ENCODE data around the gene P2RX4. TPM values are rescaled to one million over a fixed set of nuclear protein-coding genes. Genes with fewer than 3 reads are reported as not detected.

P2RX4 gene
- total and polyA plus RNA-seq, 2 of the 8 experiments (the other 6 are each of a cell fraction or from before 2014, with no cell fraction given) = 9.5 to 12.2 TPM

DNA sequence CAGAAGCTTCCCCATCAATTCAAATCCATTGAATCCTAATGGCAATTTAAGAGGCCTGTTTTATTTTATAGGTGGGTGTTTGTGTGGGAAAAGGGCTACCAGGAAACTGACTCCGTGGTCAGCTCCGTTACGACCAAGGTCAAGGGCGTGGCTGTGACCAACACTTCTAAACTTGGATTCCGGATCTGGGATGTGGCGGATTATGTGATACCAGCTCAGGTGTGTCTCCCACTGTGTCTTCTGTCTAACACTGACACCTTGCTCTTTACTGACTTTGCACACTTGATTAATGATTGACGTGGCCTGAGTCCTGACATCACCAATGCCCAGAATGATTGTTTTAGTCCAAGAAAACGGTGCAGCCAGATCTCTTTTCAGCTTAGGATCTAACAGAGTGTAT is 7.1 kb downstream of the P2RX4 start:
- H3K56ac ChIP-seq (replicated peaks; ENCODE audit: insufficient read length, low read depth, low read length) = no peak overlapping the region
- no peak overlapping the region for H4K5ac ChIP-seq (ENCODE audit: insufficient read length, low read depth, low read length)

More for the DNA sequence above, 7.1 kb downstream of the P2RX4 start:
- Histone ChIP-seq H4K91ac (replicated peaks; ENCODE audit: insufficient read length, low read length) (no peak overlapping the region), H2AK5ac (ENCODE audit: low read depth, low read length) (no peak overlapping the region), H3K27ac (ENCODE audit: low read depth, low read length) (no peak overlapping the region), H3K23ac (ENCODE audit: insufficient read length) (no peak overlapping the region), H4K8ac (ENCODE audit: extremely low read depth, insufficient read depth, low read length) (no peak overlapping the region), H3K27me3 (replicated peaks in 1 of 4; ENCODE audit: control insufficient read depth in 3 of 4, extremely low read depth in 1 of 4, insufficient read depth in 3 of 4, low read length in 3 of 4) (no peaks in the 10 kb centered on the region), H4K20me1 (replicated peaks in 1 of 2; ENCODE audit: control insufficient read depth in 1 of 2, insufficient read depth in 2 of 2, low read length in 2 of 2) (no peaks in the 10 kb centered on the region), H2BK20ac (ENCODE audit: low read length) (no peak overlapping the region), H2BK15ac (ENCODE audit: low read length) (no peak overlapping the region), H3K4me2 (ENCODE audit: insufficient read depth in 1 of 2, low read depth in 2 of 2, low read length in 2 of 2) (no peak overlapping the region), H3K4me3 (ENCODE audit: extremely low read depth in 1 of 4, insufficient read depth in 2 of 4, low read depth in 3 of 4, low read length in 4 of 4) (no peak overlapping the region), H2AFZ (ENCODE audit: low read length) (no peak overlapping the region), H3K9me3 (ENCODE audit: insufficient read depth in 2 of 2, low read depth in 1 of 2, low read length in 1 of 2) (no peaks in the 10 kb centered on the region), H3K79me1 (ENCODE audit: low read depth, low read length) (no peaks in the 10 kb centered on the region), H2BK5ac (ENCODE audit: low read depth, low read length) (no peak overlapping the region), H3K9ac (replicated peaks in 1 of 4; ENCODE audit: extremely low read depth in 1 of 4, low read depth in 3 of 4, low read length in 3 of 4) (no peak overlapping the region), H2BK120ac (replicated peaks; ENCODE audit: low read depth, low read length) (no peak overlapping the region), H3K23me2 (ENCODE audit: low read depth, low read length) (no peaks in the 10 kb centered on the region; the same call in 1 of the 2 replicates), H3K14ac (ENCODE audit: insufficient read length) (no peak overlapping the region), H3K4me1 (replicated peaks in 1 of 4; ENCODE audit: control insufficient read depth in 3 of 4, insufficient read depth in 4 of 4, low read length in 3 of 4) (no peaks in the 10 kb centered on the region), H3K79me2 (ENCODE audit: control insufficient read depth in 1 of 2, insufficient read depth in 2 of 2, low read length in 2 of 2) (no peaks in the 10 kb centered on the region), H3K36me3 (ENCODE audit: control insufficient read depth in 2 of 4, insufficient read depth in 4 of 4, low read length in 3 of 4) (no peaks in the 10 kb centered on the region), H3K18ac (ENCODE audit: extremely low read depth, low read length) (no peak overlapping the region), H2BK12ac (ENCODE audit: low read depth, low read length) (no peak overlapping the region), H3K4ac (replicated peaks; ENCODE audit: insufficient read length, low read depth, low read length) (no peak overlapping the region)
- WGBS, 2 experiments (ENCODE audit: extremely low coverage in 1 of 2, insufficient coverage in 1 of 2, insufficient read length in 1 of 2, insufficient replicate concordance in 2 of 2, low coverage in 1 of 2, low lambda C conversion rate in 2 of 2, missing lambda C conversion rate in 1 of 2) = 91% methylated on average over 7 of the region's 8 CpGs; no CpG with 5 or more reads in 1 of the 2 experiments
- FAIRE-seq (no peak), DNase-seq (ENCODE audit: low read depth in 1 of 2, low spot score in 2 of 2) (no peak)
- CTCF ChIA-PET (ENCODE audit: partially characterized antibody) = interaction anchor here (3.6 kb wide), 1 partner anchor 14 kb away, joined by 19 read pairs; no protein-coding TSS in a partner anchor
- TF ChIP-seq ASH2L (IDR thresholded peaks at IDR 0.05; ENCODE audit: low read length) = no peak
- TF ChIP-seq, protein P1, sequence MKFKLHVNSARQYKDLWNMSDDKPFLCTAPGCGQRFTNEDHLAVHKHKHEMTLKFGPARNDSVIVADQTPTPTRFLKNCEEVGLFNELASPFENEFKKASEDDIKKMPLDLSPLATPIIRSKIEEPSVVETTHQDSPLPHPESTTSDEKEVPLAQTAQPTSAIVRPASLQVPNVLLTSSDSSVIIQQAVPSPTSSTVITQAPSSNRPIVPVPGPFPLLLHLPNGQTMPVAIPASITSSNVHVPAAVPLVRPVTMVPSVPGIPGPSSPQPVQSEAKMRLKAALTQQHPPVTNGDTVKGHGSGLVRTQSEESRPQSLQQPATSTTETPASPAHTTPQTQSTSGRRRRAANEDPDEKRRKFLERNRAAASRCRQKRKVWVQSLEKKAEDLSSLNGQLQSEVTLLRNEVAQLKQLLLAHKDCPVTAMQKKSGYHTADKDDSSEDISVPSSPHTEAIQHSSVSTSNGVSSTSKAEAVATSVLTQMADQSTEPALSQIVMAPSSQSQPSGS (IDR thresholded peaks at IDR 0.05; ENCODE audit: low read length) = no peak
- TF ChIP-seq CHD1 (IDR thresholded peaks at IDR 0.05; ENCODE audit: low read depth, low read length) = no peak
- no peak for TF ChIP-seq EZH2 (IDR thresholded peaks at IDR 0.05; ENCODE audit: low read depth, low read length, severe bottlenecking)
- TF ChIP-seq TAF1 (IDR thresholded peaks at IDR 0.05; ENCODE audit: low read depth, low read length) = no peak
- no peak for TF ChIP-seq BRCA1 (IDR thresholded peaks at IDR 0.05; ENCODE audit: low read depth, low read length)
- no peak for TF ChIP-seq CBX5 (IDR thresholded peaks at IDR 0.05; ENCODE audit: low read depth, low read length)
- POLR2A ChIA-PET (ENCODE audit: partially characterized antibody) = no interaction called here
